ENCODE measurements around the gene MT1G. TPM values are rescaled to one million over a fixed set of nuclear protein-coding genes. Genes with fewer than 3 reads are reported as not detected.
A peak's percentile ranks its signal among the peaks of the same experiment; 100 is the strongest.

MT1G gene
- total RNA-seq, 1 experiment from 2014 or later = not detected

DNA sequence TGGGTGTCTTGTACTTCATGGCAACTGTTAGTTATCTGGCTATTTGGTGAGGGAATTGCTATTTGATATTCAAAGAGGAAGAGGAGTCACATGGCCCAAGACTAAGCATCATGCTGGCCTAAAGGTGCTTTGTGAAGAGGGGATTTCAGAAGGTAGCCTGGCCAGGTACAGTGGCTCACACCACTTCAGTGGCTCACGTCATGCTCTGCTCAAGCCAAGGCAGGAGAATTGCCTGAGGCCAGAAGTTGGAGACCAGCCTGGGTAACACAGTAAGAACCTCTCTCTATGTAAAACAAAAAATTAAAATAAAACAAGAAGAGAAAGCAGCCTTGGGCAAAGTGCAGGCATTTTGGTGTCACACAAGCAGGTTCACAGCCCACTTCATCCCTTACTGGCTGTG, 22.6 kb downstream of the MT1G start:
- Histone ChIP-seq H3K27me3 (replicated peaks; ENCODE audit: control insufficient read depth, insufficient read depth, low read length) (no peaks in the 10 kb centered on the region), H3K4me3 (ENCODE audit: low read depth, low read length) (no peak overlapping the region), H3K4me1 (peaks cover 18% of the 10 kb centered on the region), H3K9me3 (no peaks in the 10 kb centered on the region), H3K36me3 (ENCODE audit: control insufficient read depth, insufficient read depth, low read length) (no peaks in the 10 kb centered on the region)
- POLR2A ChIA-PET = no interaction called here
- CTCF ChIA-PET = no interaction called here
- Mint-ChIP-seq H3K27me3 (ENCODE audit: insufficient read depth, unreplicated experiment) (peaks cover 10% of the 10 kb centered on the region), H3K9me3 (ENCODE audit: unreplicated experiment) (no peaks in the 10 kb centered on the region), H3K4me1 (ENCODE audit: low read depth, unreplicated experiment) (peaks cover 8% of the 10 kb centered on the region), H3K27ac (ENCODE audit: unreplicated experiment) (no peak overlapping the region), H3K4me3 (ENCODE audit: unreplicated experiment) (no peak overlapping the region), H3K36me3 (ENCODE audit: insufficient read depth, unreplicated experiment) (no peaks in the 10 kb centered on the region)
- no TSS peak for BruUV-seq (replicated peaks)
- TF ChIP-seq, protein P1, sequence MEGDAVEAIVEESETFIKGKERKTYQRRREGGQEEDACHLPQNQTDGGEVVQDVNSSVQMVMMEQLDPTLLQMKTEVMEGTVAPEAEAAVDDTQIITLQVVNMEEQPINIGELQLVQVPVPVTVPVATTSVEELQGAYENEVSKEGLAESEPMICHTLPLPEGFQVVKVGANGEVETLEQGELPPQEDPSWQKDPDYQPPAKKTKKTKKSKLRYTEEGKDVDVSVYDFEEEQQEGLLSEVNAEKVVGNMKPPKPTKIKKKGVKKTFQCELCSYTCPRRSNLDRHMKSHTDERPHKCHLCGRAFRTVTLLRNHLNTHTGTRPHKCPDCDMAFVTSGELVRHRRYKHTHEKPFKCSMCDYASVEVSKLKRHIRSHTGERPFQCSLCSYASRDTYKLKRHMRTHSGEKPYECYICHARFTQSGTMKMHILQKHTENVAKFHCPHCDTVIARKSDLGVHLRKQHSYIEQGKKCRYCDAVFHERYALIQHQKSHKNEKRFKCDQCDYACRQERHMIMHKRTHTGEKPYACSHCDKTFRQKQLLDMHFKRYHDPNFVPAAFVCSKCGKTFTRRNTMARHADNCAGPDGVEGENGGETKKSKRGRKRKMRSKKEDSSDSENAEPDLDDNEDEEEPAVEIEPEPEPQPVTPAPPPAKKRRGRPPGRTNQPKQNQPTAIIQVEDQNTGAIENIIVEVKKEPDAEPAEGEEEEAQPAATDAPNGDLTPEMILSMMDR (IDR thresholded peaks at IDR 0.05; ENCODE audit: insufficient read depth in 1 of 2, low read depth in 1 of 2, low read length in 1 of 2, severe bottlenecking in 1 of 2, unreplicated experiment in 1 of 2) = no peak
- no peak for DNase-seq
- intact Hi-C loops (cut with micrococcal nuclease; ENCODE audit: unreplicated experiment) = no loop called here

GRCh38 chr16:56643833-56644232, 24.0 kb downstream of the MT1G start:
- Mint-ChIP-seq H3K4me1 (ENCODE audit: low read depth, unreplicated experiment) (peaks cover 8% of the 10 kb centered on the region), H3K27ac (ENCODE audit: unreplicated experiment) (no peak overlapping the region), H3K9me3 (ENCODE audit: unreplicated experiment) (no peaks in the 10 kb centered on the region), H3K36me3 (ENCODE audit: insufficient read depth, unreplicated experiment) (no peaks in the 10 kb centered on the region), H3K4me3 (ENCODE audit: unreplicated experiment) (peak overlapping the region; percentile 51), H3K27me3 (ENCODE audit: insufficient read depth, unreplicated experiment) (peaks cover 10% of the 10 kb centered on the region)
- ChIA-PET CTCF (interaction anchor here (0.6 to 1.4 kb wide), 6 partner anchors 9 to 409 kb away, joined by 3 to 8 read pairs (median 5); partner anchors contain the start of gene MT1F), POLR2A (no interaction called here)
- TF ChIP-seq, protein P1 (IDR thresholded peaks at IDR 0.05; ENCODE audit: insufficient read depth in 1 of 2, low read depth in 1 of 2, low read length in 1 of 2, severe bottlenecking in 1 of 2, unreplicated experiment in 1 of 2) = no peak
- no peak for DNase-seq
- intact Hi-C loops (cut with micrococcal nuclease; ENCODE audit: unreplicated experiment) = no loop called here
- Histone ChIP-seq H3K4me1 (peaks cover 6% of the 10 kb centered on the region; the same call in 1 of the 2 replicates), H3K27me3 (replicated peaks; ENCODE audit: control insufficient read depth, insufficient read depth, low read length) (0 out of 2 replicates have a peak, but pooled peaks cover 1% of the 10 kb centered on the region), H3K9me3 (no peaks in the 10 kb centered on the region), H3K4me3 (ENCODE audit: low read depth, low read length) (no peak overlapping the region), H3K36me3 (ENCODE audit: control insufficient read depth, insufficient read depth, low read length) (no peaks in the 10 kb centered on the region)
- BruUV-seq (replicated peaks) = no TSS peak

- Histone ChIP-seq H3K9me3 (no peaks in the 10 kb centered on the region), H3K4me3 (ENCODE audit: low read depth, low read length) (peak overlapping the region; percentile 9; the same call in 1 of the 2 replicates), H3K36me3 (ENCODE audit: control insufficient read depth, insufficient read depth, low read length) (no peaks in the 10 kb centered on the region), H3K4me1 (peaks cover 6% of the 10 kb centered on the region; the same call in 1 of the 2 replicates), H3K27me3 (replicated peaks; ENCODE audit: control insufficient read depth, insufficient read depth, low read length) (0 out of 2 replicates have a peak, but pooled peaks cover 2% of the 10 kb centered on the region)
- DNase-seq = peak; percentile 54 to 63
- TF ChIP-seq, protein P1 (IDR thresholded peaks at IDR 0.05; ENCODE audit: insufficient read depth in 1 of 2, low read depth in 1 of 2, low read length in 1 of 2, severe bottlenecking in 1 of 2, unreplicated experiment in 1 of 2) = peak; percentile 6 to 19
- Mint-ChIP-seq H3K4me1 (ENCODE audit: low read depth, unreplicated experiment) (peaks cover 8% of the 10 kb centered on the region), H3K4me3 (ENCODE audit: unreplicated experiment) (peak overlapping the region; percentile 51), H3K36me3 (ENCODE audit: insufficient read depth, unreplicated experiment) (no peaks in the 10 kb centered on the region), H3K9me3 (ENCODE audit: unreplicated experiment) (no peaks in the 10 kb centered on the region), H3K27ac (ENCODE audit: unreplicated experiment) (no peak overlapping the region), H3K27me3 (ENCODE audit: insufficient read depth, unreplicated experiment) (peaks cover 10% of the 10 kb centered on the region)
- intact Hi-C loops (cut with micrococcal nuclease; ENCODE audit: unreplicated experiment) = no loop called here
- ChIA-PET POLR2A (no interaction called here), CTCF (interaction anchor here (0.6 to 1.4 kb wide), 6 partner anchors 10 to 410 kb away, joined by 3 to 8 read pairs (median 5); partner anchors contain the start of gene MT1F)
- no TSS peak for BruUV-seq (replicated peaks)
Observed at GRCh38 chr16:56643080-56643778, 24.6 kb downstream of the MT1G start.

All from Caco-2 (cell line).